Type B pancreatic cell (in vitro differentiated cells): Measurements from ENCODE around the gene PLD3. TPM values are rescaled to one million over a fixed set of nuclear protein-coding genes. Genes with fewer than 3 reads are reported as not detected.
"Not testable (repeated sequence)": the region's sequence is repeated elsewhere in the genome, so short reads cannot be mapped to it uniquely, and the experiment has no call there.

ENCODE experiments used
- DNase-seq: peaks from one replicate; pipeline ENCODE4 v3.0.0; 2021; ENCODE audit warnings: mixed read lengths; ENCODE audit not compliant: unreplicated experiment; ENCODE audit errors: extremely low spot score
- H3K27ac Mint-ChIP-seq: 2 replicates; pipeline ENCODE4 v1.8.0; 2021; ENCODE audit warnings: mild to moderate bottlenecking, mixed read lengths
- H3K27me3 Mint-ChIP-seq: 2 replicates; pipeline ENCODE4 v1.8.0; 2021; ENCODE audit warnings: mixed read lengths
- H3K36me3 Mint-ChIP-seq: 2 replicates; pipeline ENCODE4 v1.8.0; 2021; ENCODE audit warnings: mixed read lengths
- H3K4me1 Mint-ChIP-seq: one replicate; pipeline ENCODE4 v1.8.0; 2021; ENCODE audit warnings: mixed read lengths; ENCODE audit not compliant: unreplicated experiment
- H3K4me3 Mint-ChIP-seq: 2 replicates; pipeline ENCODE4 v1.8.0; 2021; ENCODE audit warnings: mild to moderate bottlenecking, mixed read lengths
- H3K9me3 Mint-ChIP-seq: 2 replicates; pipeline ENCODE4 v1.8.0; 2021; ENCODE audit warnings: mixed read lengths
- total RNA-seq: library from RNA; stranded (reverse); gene quantifications from 2 replicates; pipeline ENCODE4 v1.2.1, GENCODE V29; 2021; ENCODE audit warnings: low replicate concordance
- TF ChIP-seq, protein P1 (sequence below): fragments of 200-600 bp; sonication (generic); conservative IDR thresholded peaks from 2 replicates; pipeline ENCODE4 v1.5.0; 2021; ENCODE audit warnings: antibody characterized with exemption, mild to moderate bottlenecking

Gene PLD3
- total RNA-seq, 1 donor from 2014 or later = 244 TPM

GRCh38 chr19:40332669-40333068 is 15.8 kb upstream of the PLD3 start:
- no peak overlapping the region for H3K4me3 Mint-ChIP-seq
- no peak for DNase-seq
- peaks cover 5% of the 10 kb centered on the region for H3K4me1 Mint-ChIP-seq
- peaks cover 15% of the 10 kb centered on the region for H3K36me3 Mint-ChIP-seq
- no peak overlapping the region for H3K27ac Mint-ChIP-seq
- TF ChIP-seq, protein P1, sequence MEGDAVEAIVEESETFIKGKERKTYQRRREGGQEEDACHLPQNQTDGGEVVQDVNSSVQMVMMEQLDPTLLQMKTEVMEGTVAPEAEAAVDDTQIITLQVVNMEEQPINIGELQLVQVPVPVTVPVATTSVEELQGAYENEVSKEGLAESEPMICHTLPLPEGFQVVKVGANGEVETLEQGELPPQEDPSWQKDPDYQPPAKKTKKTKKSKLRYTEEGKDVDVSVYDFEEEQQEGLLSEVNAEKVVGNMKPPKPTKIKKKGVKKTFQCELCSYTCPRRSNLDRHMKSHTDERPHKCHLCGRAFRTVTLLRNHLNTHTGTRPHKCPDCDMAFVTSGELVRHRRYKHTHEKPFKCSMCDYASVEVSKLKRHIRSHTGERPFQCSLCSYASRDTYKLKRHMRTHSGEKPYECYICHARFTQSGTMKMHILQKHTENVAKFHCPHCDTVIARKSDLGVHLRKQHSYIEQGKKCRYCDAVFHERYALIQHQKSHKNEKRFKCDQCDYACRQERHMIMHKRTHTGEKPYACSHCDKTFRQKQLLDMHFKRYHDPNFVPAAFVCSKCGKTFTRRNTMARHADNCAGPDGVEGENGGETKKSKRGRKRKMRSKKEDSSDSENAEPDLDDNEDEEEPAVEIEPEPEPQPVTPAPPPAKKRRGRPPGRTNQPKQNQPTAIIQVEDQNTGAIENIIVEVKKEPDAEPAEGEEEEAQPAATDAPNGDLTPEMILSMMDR = no peak
- no peaks in the 10 kb centered on the region for H3K27me3 Mint-ChIP-seq
- H3K9me3 Mint-ChIP-seq = no peaks in the 10 kb centered on the region

DNA sequence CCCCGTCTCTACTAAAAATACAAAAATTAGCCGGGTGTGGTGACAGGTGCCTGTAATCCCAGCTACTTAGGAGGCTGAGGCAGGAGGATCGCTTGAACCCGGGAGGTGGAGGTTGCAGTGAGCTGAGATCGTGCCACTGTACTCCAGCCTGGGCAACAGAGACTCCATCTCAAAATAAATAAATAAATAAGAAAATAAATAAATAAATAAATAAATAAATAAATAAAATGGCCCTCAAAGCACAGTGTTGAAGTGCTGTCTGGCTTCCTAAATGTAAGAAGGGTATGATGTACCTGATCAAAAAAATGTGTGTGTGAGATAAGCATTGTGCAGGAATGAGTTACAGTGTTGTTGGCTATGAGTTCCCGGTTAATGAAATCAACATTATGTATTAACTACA is 15.4 kb upstream of the PLD3 start:
- H3K27ac Mint-ChIP-seq, DNase-seq, H3K4me1 Mint-ChIP-seq, H3K9me3 Mint-ChIP-seq, H3K27me3 Mint-ChIP-seq, H3K4me3 Mint-ChIP-seq: not testable (repeated sequence)
- H3K36me3 Mint-ChIP-seq = peaks cover 15% of the 10 kb centered on the region

GRCh38 chr19:40335101-40335500 is 13.4 kb upstream of the PLD3 start:
- TF ChIP-seq, protein P1 = no peak
- no peak overlapping the region for H3K4me3 Mint-ChIP-seq
- DNase-seq = no peak
- no peak overlapping the region for H3K27ac Mint-ChIP-seq
- peaks cover 15% of the 10 kb centered on the region for H3K36me3 Mint-ChIP-seq
- H3K27me3 Mint-ChIP-seq = no peaks in the 10 kb centered on the region
- H3K4me1 Mint-ChIP-seq = no peaks in the 10 kb centered on the region
- H3K9me3 Mint-ChIP-seq = no peaks in the 10 kb centered on the region

GRCh38 chr19:40335855-40336600 is 12.5 kb upstream of the PLD3 start:
- Mint-ChIP-seq H3K4me3 (no peak overlapping the region), H3K36me3 (peaks cover 15% of the 10 kb centered on the region), H3K27me3 (no peaks in the 10 kb centered on the region), H3K27ac (no peak overlapping the region), H3K4me1 (no peaks in the 10 kb centered on the region), H3K9me3 (no peaks in the 10 kb centered on the region)
- TF ChIP-seq, protein P1 = no peak
- DNase-seq = no peak

- DNase-seq = no peak
- TF ChIP-seq, protein P1 = no peak
- H3K36me3 Mint-ChIP-seq = peaks cover 15% of the 10 kb centered on the region
- H3K9me3 Mint-ChIP-seq = no peaks in the 10 kb centered on the region
- no peak overlapping the region for H3K4me3 Mint-ChIP-seq
- no peak overlapping the region for H3K27ac Mint-ChIP-seq
- H3K27me3 Mint-ChIP-seq = no peaks in the 10 kb centered on the region
- no peaks in the 10 kb centered on the region for H3K4me1 Mint-ChIP-seq
These were observed 11.9 kb upstream of the PLD3 start for GRCh38 chr19:40336601-40336900.

GRCh38 chr19:40337107-40337506 is 11.4 kb upstream of the PLD3 start:
- Mint-ChIP-seq H3K4me3 (no peak overlapping the region), H3K36me3 (peaks cover 15% of the 10 kb centered on the region), H3K27me3 (no peaks in the 10 kb centered on the region), H3K9me3 (no peaks in the 10 kb centered on the region), H3K27ac (no peak overlapping the region), H3K4me1 (no peaks in the 10 kb centered on the region)
- no peak for DNase-seq
- TF ChIP-seq, protein P1 = no peak
